HepG2 (cell line): Measurements from ENCODE around the gene PPP1R8. TPM values are rescaled to one million over a fixed set of nuclear protein-coding genes. Genes with fewer than 3 reads are reported as not detected.

ENCODE experiments used
- EEA1 ChIP-seq: sonication (generic); formaldehyde crosslinking; IDR thresholded peaks from 2 replicates; pipeline ENCODE4 v1.5.1; 2020; ENCODE audit warnings: mild to moderate bottlenecking, missing genetic modification reagents, borderline replicate concordance
- ETV5 ChIP-seq: IDR thresholded peaks from 2 replicates; pipeline ENCODE4 v1.6.1; 2018; ENCODE audit warnings: missing biosample characterization, missing genetic modification reagents, inconsistent platforms, borderline replicate concordance
- IRX3 ChIP-seq: sonication (generic); formaldehyde crosslinking; IDR thresholded peaks from 2 replicates; pipeline ENCODE4 v1.8.1; 2023; ENCODE audit warnings: mild to moderate bottlenecking, low read depth, missing genetic modification reagents, borderline replicate concordance
- SIX4 ChIP-seq: sonication (generic); formaldehyde crosslinking; IDR thresholded peaks from 2 replicates; pipeline ENCODE4 v1.4.0; 2020; ENCODE audit warnings: missing genetic modification reagents
- SMC3 ChIP-seq: IDR thresholded peaks from 2 replicates; pipeline ENCODE4 v1.6.1; 2011; ENCODE audit warnings: low read length, improper control_type of control experiment
- SNAI1 ChIP-seq: sonication (generic); formaldehyde crosslinking; IDR thresholded peaks from 2 replicates; pipeline ENCODE4 v1.5.0; 2020; ENCODE audit warnings: mild to moderate bottlenecking, missing genetic modification reagents, borderline replicate concordance
- ZNF142 ChIP-seq: sonication (generic); formaldehyde crosslinking; IDR thresholded peaks from 2 replicates; pipeline ENCODE4 v1.4.0; 2020; ENCODE audit warnings: missing genetic modification reagents
- ZNF234 ChIP-seq: sonication (generic); formaldehyde crosslinking; conservative IDR thresholded peaks from 2 replicates; pipeline ENCODE4 v1.5.1; 2020; ENCODE audit warnings: mild to moderate bottlenecking, missing genetic modification reagents
- ZNF431 ChIP-seq: sonication (generic); formaldehyde crosslinking; IDR thresholded peaks from 2 replicates; pipeline ENCODE4 v1.9.0; 2022; ENCODE audit warnings: missing genetic modification reagents, low read depth, mild to moderate bottlenecking, borderline replicate concordance
- ZNF816 ChIP-seq: sonication (generic); formaldehyde crosslinking; IDR thresholded peaks from 2 replicates; pipeline ENCODE4 v1.8.0; 2022; ENCODE audit warnings: missing genetic modification reagents, mild to moderate bottlenecking, borderline replicate concordance
- polyA plus RNA-seq, 8 experiments: library from polyadenylated mRNA; depleted of rRNA in 3 of 8; stranded (reverse) in 7 of 8; unstranded in 1 of 8; fragments of >200 nt; fragmentation: Illumina TruSeq in 4 of 8; extraction: Trizol in 4 of 8; gene quantifications; 2 replicates each; pipeline versions ENCODE4 v1.2.1 to v1.2.3, GENCODE V29; 2011 to 2016; ENCODE audit warnings: low read depth in 4 of 8, missing spikeins in 1 of 8, mixed read lengths in 1 of 8; ENCODE audit not compliant: insufficient read depth in 1 of 8
- total RNA-seq, 5 experiments: library from RNA; depleted of rRNA; stranded (reverse); fragments of >200 nt; fragmentation: Illumina TruSeq; extraction: Trizol; gene quantifications; 2 replicates each; pipeline ENCODE4 v1.2.3, GENCODE V29; 2016; ENCODE audit warnings: low read depth in 1 of 5
- TF ChIP-seq, protein P1 (sequence below): sonication (generic); formaldehyde crosslinking; IDR thresholded peaks from one replicate; pipeline ENCODE4 v1.5.1; 2020; ENCODE audit warnings: mild to moderate bottlenecking, missing genetic modification reagents; ENCODE audit errors: not compliant biosample characterization
- TF ChIP-seq, protein P2 (sequence below): sonication (generic); formaldehyde crosslinking; IDR thresholded peaks from 2 replicates; pipeline ENCODE4 v1.4.0; 2020; ENCODE audit warnings: missing genetic modification reagents, borderline replicate concordance

Gene PPP1R8
- total and polyA plus RNA-seq, 2 of the 13 experiments (the other 11 are each of a cell fraction or from before 2014, with no cell fraction given): 38.3 to 62.2 TPM

DNA sequence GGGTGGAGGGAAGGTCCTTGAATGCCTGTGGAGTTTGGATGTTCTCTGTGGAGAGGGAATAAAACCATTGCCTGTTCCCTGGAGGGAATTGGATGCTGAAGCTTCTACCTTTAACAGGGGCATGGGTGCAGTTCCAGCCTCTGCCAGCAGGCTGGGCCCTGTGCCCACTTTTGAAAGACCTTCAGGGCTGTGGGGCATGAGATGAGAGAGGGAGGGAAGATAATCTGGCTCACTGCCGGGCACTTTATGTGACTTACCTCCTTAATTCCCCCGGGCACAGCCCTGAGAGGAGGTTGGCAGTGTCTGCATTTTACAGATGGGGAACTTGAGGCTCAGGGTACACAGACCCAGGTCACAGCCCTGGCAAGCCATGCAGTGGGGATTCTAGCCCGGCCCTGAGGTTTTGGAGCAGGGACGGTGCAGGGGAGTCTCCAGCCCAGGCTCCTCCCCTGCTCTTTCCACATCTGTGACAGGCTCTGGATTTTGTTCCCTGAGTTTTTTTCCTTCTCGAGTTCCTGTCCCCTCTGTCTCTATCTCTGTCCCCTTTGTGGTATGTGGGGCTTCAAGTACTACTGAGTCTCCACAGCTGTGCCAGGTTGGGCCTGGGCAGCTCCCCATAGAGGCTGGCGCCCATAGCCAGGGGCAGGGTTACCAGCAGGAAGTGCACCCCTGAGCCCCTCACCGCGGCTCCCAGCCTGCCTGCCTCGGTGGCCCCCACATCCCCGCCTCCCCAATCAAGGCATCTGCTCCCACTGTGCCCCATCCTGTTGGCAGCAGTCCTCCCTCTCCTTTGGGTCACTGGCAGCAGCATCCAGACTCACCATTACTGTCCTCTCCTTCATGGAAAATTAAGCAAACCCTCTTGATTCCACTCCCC is 27.7 kb downstream of the PPP1R8 start (continued):
- TF ChIP-seq, protein P1, sequence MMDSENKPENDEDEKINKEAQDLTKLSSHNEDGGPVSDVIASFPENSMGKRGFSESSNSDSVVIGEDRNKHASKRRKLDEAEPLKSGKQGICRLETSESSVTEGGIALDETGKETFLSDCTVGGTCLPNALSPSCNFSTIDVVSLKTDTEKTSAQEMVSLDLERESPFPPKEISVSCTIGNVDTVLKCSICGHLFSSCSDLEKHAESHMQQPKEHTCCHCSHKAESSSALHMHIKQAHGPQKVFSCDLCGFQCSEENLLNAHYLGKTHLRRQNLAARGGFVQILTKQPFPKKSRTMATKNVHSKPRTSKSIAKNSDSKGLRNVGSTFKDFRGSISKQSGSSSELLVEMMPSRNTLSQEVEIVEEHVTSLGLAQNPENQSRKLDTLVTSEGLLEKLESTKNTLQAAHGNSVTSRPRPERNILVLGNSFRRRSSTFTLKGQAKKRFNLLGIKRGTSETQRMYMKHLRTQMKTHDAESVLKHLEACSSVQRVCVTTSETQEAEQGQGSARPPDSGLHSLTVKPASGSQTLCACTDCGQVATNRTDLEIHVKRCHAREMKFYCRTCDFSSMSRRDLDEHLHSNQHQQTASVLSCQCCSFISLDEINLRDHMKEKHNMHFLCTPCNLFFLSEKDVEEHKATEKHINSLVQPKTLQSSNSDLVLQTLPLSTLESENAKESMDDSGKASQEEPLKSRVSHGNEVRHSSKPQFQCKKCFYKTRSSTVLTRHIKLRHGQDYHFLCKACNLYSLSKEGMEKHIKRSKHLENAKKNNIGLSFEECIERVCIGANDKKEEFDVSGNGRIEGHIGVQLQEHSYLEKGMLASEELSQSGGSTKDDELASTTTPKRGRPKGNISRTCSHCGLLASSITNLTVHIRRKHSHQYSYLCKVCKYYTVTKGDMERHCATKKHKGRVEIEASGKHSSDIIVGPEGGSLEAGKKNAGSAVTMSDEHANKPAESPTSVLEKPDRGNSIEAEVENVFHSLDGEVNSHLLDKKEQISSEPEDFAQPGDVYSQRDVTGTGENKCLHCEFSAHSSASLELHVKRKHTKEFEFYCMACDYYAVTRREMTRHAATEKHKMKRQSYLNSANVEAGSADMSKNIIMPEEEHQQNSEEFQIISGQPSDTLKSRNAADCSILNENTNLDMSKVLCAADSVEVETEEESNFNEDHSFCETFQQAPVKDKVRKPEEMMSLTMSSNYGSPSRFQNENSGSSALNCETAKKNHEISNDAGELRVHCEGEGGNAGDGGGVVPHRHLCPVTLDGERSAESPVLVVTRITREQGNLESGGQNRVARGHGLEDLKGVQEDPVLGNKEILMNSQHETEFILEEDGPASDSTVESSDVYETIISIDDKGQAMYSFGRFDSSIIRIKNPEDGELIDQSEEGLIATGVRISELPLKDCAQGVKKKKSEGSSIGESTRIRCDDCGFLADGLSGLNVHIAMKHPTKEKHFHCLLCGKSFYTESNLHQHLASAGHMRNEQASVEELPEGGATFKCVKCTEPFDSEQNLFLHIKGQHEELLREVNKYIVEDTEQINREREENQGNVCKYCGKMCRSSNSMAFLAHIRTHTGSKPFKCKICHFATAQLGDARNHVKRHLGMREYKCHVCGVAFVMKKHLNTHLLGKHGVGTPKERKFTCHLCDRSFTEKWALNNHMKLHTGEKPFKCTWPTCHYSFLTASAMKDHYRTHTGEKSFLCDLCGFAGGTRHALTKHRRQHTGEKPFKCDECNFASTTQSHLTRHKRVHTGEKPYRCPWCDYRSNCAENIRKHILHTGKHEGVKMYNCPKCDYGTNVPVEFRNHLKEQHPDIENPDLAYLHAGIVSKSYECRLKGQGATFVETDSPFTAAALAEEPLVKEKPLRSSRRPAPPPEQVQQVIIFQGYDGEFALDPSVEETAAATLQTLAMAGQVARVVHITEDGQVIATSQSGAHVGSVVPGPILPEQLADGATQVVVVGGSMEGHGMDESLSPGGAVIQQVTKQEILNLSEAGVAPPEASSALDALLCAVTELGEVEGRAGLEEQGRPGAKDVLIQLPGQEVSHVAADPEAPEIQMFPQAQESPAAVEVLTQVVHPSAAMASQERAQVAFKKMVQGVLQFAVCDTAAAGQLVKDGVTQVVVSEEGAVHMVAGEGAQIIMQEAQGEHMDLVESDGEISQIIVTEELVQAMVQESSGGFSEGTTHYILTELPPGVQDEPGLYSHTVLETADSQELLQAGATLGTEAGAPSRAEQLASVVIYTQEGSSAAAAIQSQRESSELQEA (CRISPR knock-in tag): no peak
- no peak for TF ChIP-seq IRX3
- no peak for TF ChIP-seq EEA1 (CRISPR knock-in tag)
- peak; percentile 85 for TF ChIP-seq SMC3
- TF ChIP-seq ETV5 (CRISPR knock-in tag): 0 out of 2 replicates have a peak, but pooled peaks have one; percentile 10
- no peak for TF ChIP-seq ZNF431 (CRISPR knock-in tag)
- TF ChIP-seq, protein P2, sequence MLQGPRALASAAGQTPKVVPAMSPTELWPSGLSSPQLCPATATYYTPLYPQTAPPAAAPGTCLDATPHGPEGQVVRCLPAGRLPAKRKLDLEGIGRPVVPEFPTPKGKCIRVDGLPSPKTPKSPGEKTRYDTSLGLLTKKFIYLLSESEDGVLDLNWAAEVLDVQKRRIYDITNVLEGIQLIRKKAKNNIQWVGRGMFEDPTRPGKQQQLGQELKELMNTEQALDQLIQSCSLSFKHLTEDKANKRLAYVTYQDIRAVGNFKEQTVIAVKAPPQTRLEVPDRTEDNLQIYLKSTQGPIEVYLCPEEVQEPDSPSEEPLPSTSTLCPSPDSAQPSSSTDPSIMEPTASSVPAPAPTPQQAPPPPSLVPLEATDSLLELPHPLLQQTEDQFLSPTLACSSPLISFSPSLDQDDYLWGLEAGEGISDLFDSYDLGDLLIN: no peak
- TF ChIP-seq ZNF816 (CRISPR knock-in tag): no peak
- TF ChIP-seq SIX4 (CRISPR knock-in tag): no peak
- TF ChIP-seq ZNF234 (CRISPR knock-in tag): no peak
- TF ChIP-seq SNAI1: no peak
- no peak for TF ChIP-seq ZNF142 (CRISPR knock-in tag)
